ENCODE results near the gene NTMT1.

- TF ChIP-seq CTCF (IDR thresholded peaks at IDR 0.05) (no peak), POLR2A (IDR thresholded peaks at IDR 0.05) (no peak), POLR2AphosphoS5 (IDR thresholded peaks at IDR 0.05) (no peak), EP300 (IDR thresholded peaks at IDR 0.05) (no peak)
Observed at GRCh38 chr9:129627556-129628440, 1.8 kb downstream of the NTMT1 start.
